ENCODE measurements around the gene TECPR1.

GRCh38 chr7:98238076-98238475 is 14.0 kb downstream of the TECPR1 start:
- no peak for TF ChIP-seq CTCF (conservative IDR thresholded peaks at IDR 0.05 in 1 of 2, IDR thresholded peaks at IDR 0.05 in 1 of 2; ENCODE audit: low read depth in 1 of 2, low read length in 2 of 2)
- no peak for TF ChIP-seq EZH2 (IDR thresholded peaks at IDR 0.05; ENCODE audit: low read length, missing control alignments)
